Psoas muscle (tissue), 8 donors: Measurements from ENCODE around the gene LCE2D. TPM values are rescaled to one million over a fixed set of nuclear protein-coding genes. Genes with fewer than 3 reads are reported as not detected.

ENCODE experiments used
- ATAC-seq, 4 donors: fragments of 200-7000 bp; cut with Tn5 transposase; one replicate each; pipeline ENCODE4 v1.9.1; 2020; ENCODE audit warnings: moderate library complexity in 3 of 4, mild to moderate bottlenecking in 2 of 4
- DNase-seq, 2 donors: peaks; one replicate each; pipeline ENCODE4 v3.0.0-alpha.2; 2020
- H3K27ac ChIP-seq: fragments of 200-600 bp; one replicate; pipeline ENCODE4 v1.8.0; 2022
- H3K27me3 ChIP-seq, 3 donors: fragments of 200-600 bp in 1 of 3; one replicate each; pipeline versions ENCODE4 v1.6.1 to v1.8.0; 2013 to 2022; ENCODE audit warnings: low read length in 2 of 3, mild to moderate bottlenecking in 2 of 3, moderate library complexity in 1 of 3; ENCODE audit not compliant: insufficient read depth in 3 of 3
- H3K36me3 ChIP-seq, 2 donors: fragments of 200-600 bp in 1 of 2; one replicate each; pipeline versions ENCODE4 v1.6.1 to v1.8.0; 2013 to 2022; ENCODE audit warnings: low read depth in 1 of 2, mild to moderate bottlenecking in 1 of 2, moderate library complexity in 1 of 2; ENCODE audit not compliant: insufficient read depth in 1 of 2
- H3K4me1 ChIP-seq: fragments of 200-600 bp; one replicate; pipeline ENCODE4 v1.8.0; 2022
- H3K4me3 ChIP-seq: fragments of 200-600 bp; one replicate; pipeline ENCODE4 v1.8.0; 2022; ENCODE audit warnings: mild to moderate bottlenecking
- H3K9me3 ChIP-seq: fragments of 200-600 bp; one replicate; pipeline ENCODE4 v1.8.0; 2022
- WGBS, 3 donors: extraction: QIAGEN DNeasy Blood & Tissue Kit; methylation state at CpG; one replicate each; pipeline versions ENCODE4 v1.1.6 to v1.1.7; 2013; 5-methylcytosine and 5-hydroxymethylcytosine counted together
- intact Hi-C, 2 donors: fragments of 100-400 bp; cut with DNase I; formaldehyde crosslinking; loops; one replicate each; pipeline versions ENCODE4 v1.11.0 to v1.14.2; 2022
- long read RNA-seq, 2 donors: library from polyadenylated mRNA; unstranded; transcript quantifications; one replicate each; pipeline ENCODE4 v2.0.0, GENCODE V29; 2021
- polyA plus RNA-seq, 3 donors: library from polyadenylated mRNA; stranded (reverse); fragments of 200-250 nt; gene quantifications; one replicate each; pipeline ENCODE4 v1.2.3, GENCODE V29; 2013
- total RNA-seq, 4 donors: library from RNA; stranded (reverse); fragmentation: NEBNext Ultra II Directional in 2 of 4; extraction: Animal tissue kit (Norgen Biotek cat#: 25700) in 2 of 4; gene quantifications; one replicate each; pipeline versions ENCODE4 v1.2.1 to v1.2.4, GENCODE V29; 2021 to 2023
- TF ChIP-seq, protein P1 (sequence below): fragments of 200-600 bp; IDR thresholded peaks from one replicate; pipeline ENCODE4 v1.8.0; 2022; ENCODE audit warnings: antibody characterized with exemption
- donor health status: healthy with polysubstance abuse.
- donor health status: DM: no; HTN: no; CAD: no; lungs with moderate emphysema.
- donor health status: Bipolar disorder and iron deficiency.
- donor health status: healthy.
- donor health status: DM: yes; HTN: yes; CAD: no.
- donor health status: DM: no; HTN: no; CAD: no.
- donor health status: DM: no; HTN: no; CAD: no.
- donor health status: DM: yes; HTN: yes; CAD: no.

The LCE2D gene, protein sequence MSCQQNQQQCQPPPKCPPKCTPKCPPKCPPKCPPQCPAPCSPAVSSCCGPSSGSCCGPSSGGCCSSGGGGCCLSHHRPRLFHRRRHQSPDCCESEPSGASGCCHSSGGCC
- total RNA-seq (not detected), polyA plus RNA-seq (not detected)
- long read RNA-seq, donor 1, result 0 reads
- long read RNA-seq, donor 2, result 0 reads

DNA sequence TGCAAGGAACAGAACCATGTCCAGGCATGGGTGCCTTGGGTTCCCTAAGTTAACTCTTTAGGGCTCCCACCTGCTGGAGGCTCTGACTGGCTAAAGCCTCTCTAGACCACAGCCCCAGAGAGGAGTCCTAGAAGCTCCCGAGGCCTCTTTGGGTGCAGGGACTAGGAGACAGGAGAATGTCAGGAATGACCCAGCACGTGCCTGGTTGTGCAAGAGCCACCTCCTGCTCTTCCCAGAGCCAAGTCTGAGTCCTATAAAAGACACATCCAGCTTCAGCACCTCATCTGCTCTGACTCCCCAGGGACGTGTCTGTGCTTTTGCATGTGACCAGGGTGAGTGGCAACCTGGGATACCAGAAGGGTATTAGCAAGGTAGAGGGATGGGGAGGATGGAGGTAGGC is at the start of gene LCE2D:
LCE2D (plus strand) TSS at position 283 of the 400 bp plus-strand sequence. CDS start 726 bp downstream, outside the sequence.
- ATAC-seq (no peak), DNase-seq (no peak)
- intact Hi-C loops, result no loop called here
- H3K9me3 ChIP-seq, result no peaks in the 10 kb centered on the region
- no peaks in the 10 kb centered on the region for H3K4me1 ChIP-seq
- H3K27ac ChIP-seq, result no peak within 1 kb of the TSS
- H3K27me3 ChIP-seq, result no peaks in the 10 kb centered on the region
- TF ChIP-seq, protein P1, sequence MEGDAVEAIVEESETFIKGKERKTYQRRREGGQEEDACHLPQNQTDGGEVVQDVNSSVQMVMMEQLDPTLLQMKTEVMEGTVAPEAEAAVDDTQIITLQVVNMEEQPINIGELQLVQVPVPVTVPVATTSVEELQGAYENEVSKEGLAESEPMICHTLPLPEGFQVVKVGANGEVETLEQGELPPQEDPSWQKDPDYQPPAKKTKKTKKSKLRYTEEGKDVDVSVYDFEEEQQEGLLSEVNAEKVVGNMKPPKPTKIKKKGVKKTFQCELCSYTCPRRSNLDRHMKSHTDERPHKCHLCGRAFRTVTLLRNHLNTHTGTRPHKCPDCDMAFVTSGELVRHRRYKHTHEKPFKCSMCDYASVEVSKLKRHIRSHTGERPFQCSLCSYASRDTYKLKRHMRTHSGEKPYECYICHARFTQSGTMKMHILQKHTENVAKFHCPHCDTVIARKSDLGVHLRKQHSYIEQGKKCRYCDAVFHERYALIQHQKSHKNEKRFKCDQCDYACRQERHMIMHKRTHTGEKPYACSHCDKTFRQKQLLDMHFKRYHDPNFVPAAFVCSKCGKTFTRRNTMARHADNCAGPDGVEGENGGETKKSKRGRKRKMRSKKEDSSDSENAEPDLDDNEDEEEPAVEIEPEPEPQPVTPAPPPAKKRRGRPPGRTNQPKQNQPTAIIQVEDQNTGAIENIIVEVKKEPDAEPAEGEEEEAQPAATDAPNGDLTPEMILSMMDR, result no peak
- 56 to 75% (median 63%) methylated on average over 3 of the region's 3 CpGs for WGBS, 3 donors
- no peaks in the 10 kb centered on the region for H3K36me3 ChIP-seq
- H3K4me3 ChIP-seq, result no peak within 1 kb of the TSS

DNA sequence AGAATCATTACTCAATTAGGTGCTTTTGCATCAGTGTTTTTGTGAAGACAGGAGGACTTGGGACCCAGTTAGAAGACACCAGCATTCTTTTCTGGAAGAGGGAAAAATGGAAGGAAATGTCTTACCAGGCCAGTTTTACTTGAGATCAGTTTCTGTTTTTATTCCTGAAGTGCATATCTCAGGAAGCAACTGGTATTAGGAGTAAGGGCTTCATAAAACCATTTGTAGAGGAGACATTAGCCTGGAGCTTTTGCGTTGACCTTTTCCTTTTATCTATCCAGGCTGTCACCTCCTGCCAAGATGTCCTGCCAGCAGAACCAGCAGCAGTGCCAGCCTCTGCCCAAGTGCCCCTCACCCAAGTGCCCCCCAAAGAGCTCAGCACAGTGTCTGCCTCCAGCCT is 49.7 kb upstream of the LCE2D start, which contains the start of gene LCE3B:
LCE3B (plus strand) TSS at position 301 of the 400 bp plus-strand sequence; CDS start at position 301, 0 bp downstream.
- WGBS, 3 donors, result 79 to 89% methylated on average over 1 of the region's 1 CpG; no CpG with 5 or more reads in 1 of the 3 donors
- Histone ChIP-seq H3K9me3 (peaks cover 9% of the 10 kb centered on the region), H3K27ac (no peak within 1 kb of the TSS), H3K4me3 (no peak within 1 kb of the TSS), H3K27me3 (no peaks in the 10 kb centered on the region), H3K4me1 (no peaks in the 10 kb centered on the region), H3K36me3 (no peaks in the 10 kb centered on the region)
- DNase-seq, result no peak
- intact Hi-C loops, result no loop called here
- TF ChIP-seq, protein P1, result no peak
- ATAC-seq, result no peak

DNA sequence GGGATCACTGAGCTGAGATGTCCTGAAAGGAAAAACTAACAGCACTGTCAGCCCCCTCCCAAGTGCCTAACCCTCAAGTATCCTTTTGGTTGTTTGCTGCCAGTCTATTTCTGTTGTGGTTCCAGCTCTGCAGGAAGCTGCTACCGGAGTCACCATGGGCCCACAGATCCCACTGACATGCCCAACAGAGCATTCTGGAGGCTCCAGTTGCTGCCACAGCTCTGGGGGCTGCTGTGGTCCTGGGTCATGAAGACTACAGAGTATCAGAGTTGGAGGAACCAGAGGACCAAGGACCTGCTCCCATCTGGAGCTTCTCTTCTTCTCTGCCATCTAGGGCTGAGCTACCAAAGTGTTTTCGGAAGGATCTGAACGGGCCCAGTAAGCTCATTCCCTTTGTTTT is 41.2 kb upstream of the LCE2D start:
- Histone ChIP-seq H3K4me1 (no peaks in the 10 kb centered on the region), H3K27ac (no peak overlapping the region), H3K36me3 (no peaks in the 10 kb centered on the region), H3K27me3 (no peaks in the 10 kb centered on the region), H3K9me3 (peaks cover 12% of the 10 kb centered on the region), H3K4me3 (no peak overlapping the region)
- WGBS, 3 donors, result 35 to 55% (median 50%) methylated on average over 3 of the region's 3 CpGs
- ATAC-seq (no peak), DNase-seq (no peak)
- TF ChIP-seq, protein P1, result no peak
- intact Hi-C loops, result no loop called here

DNA sequence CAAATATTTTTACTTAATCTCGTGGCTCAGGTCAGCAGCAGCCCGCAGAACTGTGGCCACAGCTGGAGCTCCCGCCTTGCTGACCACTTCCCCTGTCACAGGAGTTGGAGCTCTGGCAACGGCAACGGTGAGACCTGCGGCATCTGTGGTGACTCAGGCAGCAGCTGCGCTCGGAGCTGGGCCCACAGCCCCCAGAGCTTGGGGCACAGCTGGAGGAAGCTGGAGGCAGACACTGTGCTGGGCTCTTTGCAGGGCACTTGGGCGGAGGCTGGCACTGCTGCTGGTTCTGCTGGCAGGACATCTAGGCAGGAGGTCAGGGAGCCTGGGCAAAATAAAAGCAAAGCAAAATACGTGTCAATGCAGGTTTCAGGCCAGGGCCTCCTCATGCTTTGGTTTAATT is 40.4 kb upstream of the LCE2D start, which contains the start of gene LCE3A:
LCE3A (minus strand) TSS at position 301 of the 400 bp plus-strand sequence; CDS start at position 301, 0 bp downstream.
- ATAC-seq, result peak; percentile 30 to 67 (median 42)
- DNase-seq, result peak in 1 of 2 donors; percentile 62
- no peaks in the 10 kb centered on the region for H3K27me3 ChIP-seq
- intact Hi-C loops, result no loop called here
- no peak within 1 kb of the TSS for H3K4me3 ChIP-seq
- H3K9me3 ChIP-seq, result peaks cover 10% of the 10 kb centered on the region
- no peaks in the 10 kb centered on the region for H3K4me1 ChIP-seq
- H3K36me3 ChIP-seq, result no peaks in the 10 kb centered on the region
- no peak within 1 kb of the TSS for H3K27ac ChIP-seq
- TF ChIP-seq, protein P1, result no peak
- WGBS, 3 donors, result 21 to 39% (median 22%) methylated on average over 10 of the region's 10 CpGs
